Endodermal cell (in vitro differentiated cells): ENCODE data around the gene WDR27. TPM values are rescaled to one million over a fixed set of nuclear protein-coding genes. Genes with fewer than 3 reads are reported as not detected.

ENCODE experiments used
- DNase-seq: peaks from one replicate; pipeline ENCODE4 v3.0.0-alpha.2; 2017
- H3K27ac ChIP-seq: 2 replicates; pipeline ENCODE4 v1.5.1; 2013; ENCODE audit warnings: mild to moderate bottlenecking, low read depth, low read length, moderate library complexity
- H3K27me3 ChIP-seq: 2 replicates; pipeline ENCODE4 v1.6.1; 2013; ENCODE audit warnings: mild to moderate bottlenecking, low read length, moderate library complexity; ENCODE audit not compliant: insufficient read depth, control insufficient read depth, poor library complexity, severe bottlenecking
- H3K36me3 ChIP-seq: 2 replicates; pipeline ENCODE4 v1.7.0; 2013; ENCODE audit warnings: mild to moderate bottlenecking, low read length, moderate library complexity; ENCODE audit not compliant: control insufficient read depth, insufficient read depth
- H3K4me1 ChIP-seq: one replicate; pipeline ENCODE4 v1.7.0; 2013; ENCODE audit warnings: low read length; ENCODE audit not compliant: control insufficient read depth, insufficient read depth
- H3K4me3 ChIP-seq: 2 replicates; pipeline ENCODE4 v1.5.1; 2013; ENCODE audit warnings: mild to moderate bottlenecking, low read length, moderate library complexity
- H3K9ac ChIP-seq: 2 replicates; pipeline ENCODE4 v1.6.1; 2013; ENCODE audit warnings: mild to moderate bottlenecking, low read length, moderate library complexity; ENCODE audit not compliant: poor library complexity, severe bottlenecking; ENCODE audit errors: extremely low read depth
- H3K9me3 ChIP-seq: 2 replicates; pipeline ENCODE4 v1.6.1; 2013; ENCODE audit warnings: mild to moderate bottlenecking, low read length, moderate library complexity; ENCODE audit not compliant: control insufficient read depth
- H3K27ac Mint-ChIP-seq: 2 replicates; pipeline ENCODE4 v1.8.0; 2020; ENCODE audit warnings: mixed read lengths
- H3K27me3 Mint-ChIP-seq: 2 replicates; pipeline ENCODE4 v1.8.0; 2021; ENCODE audit warnings: mild to moderate bottlenecking, mixed read lengths; ENCODE audit not compliant: insufficient read depth
- H3K36me3 Mint-ChIP-seq: 2 replicates; pipeline ENCODE4 v1.8.0; 2020; ENCODE audit warnings: low read depth, mixed read lengths
- H3K4me1 Mint-ChIP-seq: 2 replicates; pipeline ENCODE4 v1.8.0; 2020; ENCODE audit warnings: mixed read lengths
- H3K4me3 Mint-ChIP-seq: 2 replicates; pipeline ENCODE4 v1.8.0; 2020; ENCODE audit warnings: mild to moderate bottlenecking, moderate library complexity, mixed read lengths
- H3K9me3 Mint-ChIP-seq: 2 replicates; pipeline ENCODE4 v1.8.0; 2020; ENCODE audit warnings: mild to moderate bottlenecking, mixed read lengths
- WGBS, 2 experiments: methylation state at CpG; one replicate each; pipeline versions ENCODE4 v1.1.5 to v1.1.7; 2013; ENCODE audit warnings: missing lambda C conversion rate in 2 of 2, mixed read lengths in 1 of 2; ENCODE audit not compliant: insufficient coverage in 1 of 2, insufficient read length in 1 of 2; 5-methylcytosine and 5-hydroxymethylcytosine counted together
- total RNA-seq, 2 donors: library from RNA; stranded (reverse); fragmentation: NEBNext Ultra II Directional in 1 of 2; extraction: Animal tissue kit (Norgen Biotek cat#: 25700) in 1 of 2; gene quantifications; 2 replicates in 1 of 2; 3 replicates in 1 of 2; pipeline ENCODE4 v1.2.1, GENCODE V29; 2021
- TF ChIP-seq, protein P1 (sequence below): fragments of 200-600 bp; sonication (generic); conservative IDR thresholded peaks from 2 replicates; pipeline ENCODE4 v1.5.0; 2021; ENCODE audit warnings: antibody characterized with exemption, mild to moderate bottlenecking

WDR27 gene
- total RNA-seq, 2 donors from 2014 or later = 94.4 to 110 TPM

DNA sequence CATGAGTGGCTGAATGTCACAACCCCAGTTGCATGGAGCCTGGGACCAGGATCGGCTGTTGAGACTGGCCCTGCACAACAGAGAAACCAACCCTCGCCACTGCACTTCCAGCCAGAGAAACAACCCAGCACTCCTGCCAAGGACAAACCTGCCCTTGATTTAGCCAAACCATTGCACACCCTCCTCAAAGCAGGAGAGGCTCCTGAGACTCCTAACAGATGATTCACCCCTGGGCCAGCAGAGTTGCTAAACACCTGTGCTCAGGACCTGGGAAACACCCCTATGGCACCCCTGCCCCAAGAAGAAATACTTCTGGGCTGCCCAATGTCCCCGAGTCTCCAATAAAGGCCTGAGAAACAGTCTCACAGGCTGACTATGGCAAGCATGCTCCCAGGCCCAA lies 17.8 kb downstream of the WDR27 start:
- Mint-ChIP-seq H3K4me1 (peaks cover 2% of the 10 kb centered on the region), H3K27me3 (no peaks in the 10 kb centered on the region), H3K27ac (peak overlapping the region; percentile 41), H3K9me3 (peaks cover 36% of the 10 kb centered on the region), H3K4me3 (no peak overlapping the region), H3K36me3 (peaks cover 78% of the 10 kb centered on the region)
- Histone ChIP-seq H3K27me3 (no peaks in the 10 kb centered on the region), H3K36me3 (peaks cover 90% of the 10 kb centered on the region), H3K4me1 (no peaks in the 10 kb centered on the region), H3K27ac (no peak overlapping the region), H3K4me3 (no peak overlapping the region), H3K9me3 (peaks cover 81% of the 10 kb centered on the region), H3K9ac (no peak overlapping the region)
- 92 to 100% methylated on average over 1 to 3 of the region's 3 CpGs for WGBS, 2 experiments
- no peak for DNase-seq
- TF ChIP-seq, protein P1, sequence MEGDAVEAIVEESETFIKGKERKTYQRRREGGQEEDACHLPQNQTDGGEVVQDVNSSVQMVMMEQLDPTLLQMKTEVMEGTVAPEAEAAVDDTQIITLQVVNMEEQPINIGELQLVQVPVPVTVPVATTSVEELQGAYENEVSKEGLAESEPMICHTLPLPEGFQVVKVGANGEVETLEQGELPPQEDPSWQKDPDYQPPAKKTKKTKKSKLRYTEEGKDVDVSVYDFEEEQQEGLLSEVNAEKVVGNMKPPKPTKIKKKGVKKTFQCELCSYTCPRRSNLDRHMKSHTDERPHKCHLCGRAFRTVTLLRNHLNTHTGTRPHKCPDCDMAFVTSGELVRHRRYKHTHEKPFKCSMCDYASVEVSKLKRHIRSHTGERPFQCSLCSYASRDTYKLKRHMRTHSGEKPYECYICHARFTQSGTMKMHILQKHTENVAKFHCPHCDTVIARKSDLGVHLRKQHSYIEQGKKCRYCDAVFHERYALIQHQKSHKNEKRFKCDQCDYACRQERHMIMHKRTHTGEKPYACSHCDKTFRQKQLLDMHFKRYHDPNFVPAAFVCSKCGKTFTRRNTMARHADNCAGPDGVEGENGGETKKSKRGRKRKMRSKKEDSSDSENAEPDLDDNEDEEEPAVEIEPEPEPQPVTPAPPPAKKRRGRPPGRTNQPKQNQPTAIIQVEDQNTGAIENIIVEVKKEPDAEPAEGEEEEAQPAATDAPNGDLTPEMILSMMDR = no peak

DNA sequence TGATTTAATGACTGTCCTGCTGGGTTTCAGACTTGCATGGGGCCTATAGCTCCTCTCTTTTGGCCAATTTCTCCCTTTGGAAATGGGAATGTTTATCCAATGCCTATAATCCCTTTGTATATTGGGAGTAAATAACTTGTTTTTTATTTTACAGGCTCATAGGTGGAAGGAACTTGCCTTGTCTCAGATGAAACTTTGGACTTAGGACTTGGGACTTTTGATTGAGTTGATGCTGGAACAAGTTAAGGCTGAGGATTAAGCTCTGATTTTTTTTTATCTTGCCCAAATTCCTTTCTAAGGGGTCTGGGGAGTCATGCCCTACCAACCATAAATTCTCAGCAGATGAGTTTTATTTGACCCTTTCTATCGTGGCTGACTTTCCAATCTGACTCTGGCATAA lies 23.5 kb downstream of the WDR27 start:
- H3K9ac ChIP-seq = no peak overlapping the region
- H3K27me3 ChIP-seq = no peaks in the 10 kb centered on the region
- peaks cover 93% of the 10 kb centered on the region for H3K36me3 ChIP-seq
- WGBS, 2 experiments = 83 to 91% methylated on average over 1 of the region's 1 CpG
- Mint-ChIP-seq H3K27ac (peak overlapping the region; percentile 11), H3K36me3 (peaks cover 82% of the 10 kb centered on the region), H3K4me1 (peaks cover 24% of the 10 kb centered on the region), H3K9me3 (peaks cover 9% of the 10 kb centered on the region), H3K4me3 (no peak overlapping the region), H3K27me3 (no peaks in the 10 kb centered on the region)
- TF ChIP-seq, protein P1 = no peak
- DNase-seq = no peak
- no peak overlapping the region for H3K27ac ChIP-seq
- peaks cover 86% of the 10 kb centered on the region for H3K9me3 ChIP-seq
- H3K4me3 ChIP-seq = peak overlapping the region; percentile 67
- no peaks in the 10 kb centered on the region for H3K4me1 ChIP-seq

DNA sequence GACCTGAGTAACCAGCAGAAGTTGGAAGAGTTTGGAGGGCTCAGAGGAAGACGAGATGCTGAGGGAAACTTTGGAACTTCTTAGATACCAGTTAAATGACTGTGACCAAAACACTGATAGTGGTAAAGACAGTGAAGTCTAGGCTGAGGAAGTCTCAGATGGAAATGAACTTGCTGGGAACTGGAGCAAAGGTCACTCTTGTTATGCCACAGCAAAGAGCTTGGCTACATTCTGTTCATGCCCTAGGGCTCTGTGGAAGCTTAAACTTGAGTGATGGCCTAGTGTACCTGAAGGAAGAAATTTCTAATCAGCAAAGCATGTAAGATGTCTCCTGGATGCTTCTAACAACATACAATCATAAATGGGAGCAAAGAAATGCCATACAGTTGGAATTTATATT lies 24.7 kb downstream of the WDR27 start:
- H3K27ac ChIP-seq = no peak overlapping the region
- DNase-seq = no peak
- H3K36me3 Mint-ChIP-seq = peaks cover 87% of the 10 kb centered on the region
- no peaks in the 10 kb centered on the region for H3K27me3 ChIP-seq
- no peak overlapping the region for H3K4me3 Mint-ChIP-seq
- H3K4me3 ChIP-seq = peak overlapping the region; percentile 67
- WGBS, 2 experiments = 85 to 91% methylated on average over 1 of the region's 1 CpG
- H3K4me1 ChIP-seq = no peaks in the 10 kb centered on the region
- peak overlapping the region; percentile 17 for H3K27ac Mint-ChIP-seq
- peaks cover 24% of the 10 kb centered on the region for H3K4me1 Mint-ChIP-seq
- TF ChIP-seq, protein P1 = no peak
- H3K36me3 ChIP-seq = peaks cover 91% of the 10 kb centered on the region
- H3K9ac ChIP-seq = no peak overlapping the region
- peaks cover 8% of the 10 kb centered on the region for H3K9me3 Mint-ChIP-seq
- peaks cover 76% of the 10 kb centered on the region for H3K9me3 ChIP-seq
- no peaks in the 10 kb centered on the region for H3K27me3 Mint-ChIP-seq
